H1 (cell line): ENCODE results near the gene CYP2W1.

Experiments
- CBX5 ChIP-seq: fragments of 300-800, 300-1000 bp; sonication (generic); IDR thresholded peaks from 2 replicates; pipeline ENCODE4 v1.7.1; 2016; ENCODE audit warnings: antibody characterized with exemption, low read length, low read depth
- CTCF ChIP-seq, 3 experiments: IDR thresholded peaks; 1 replicate in 2 of 3; 2 replicates in 1 of 3; pipeline versions ENCODE4 v1.5.1 to v1.6.1; 2011; ENCODE audit warnings: low read length in 3 of 3, mild to moderate bottlenecking in 3 of 3, inconsistent platforms in 2 of 3, low read depth in 1 of 3, moderate library complexity in 1 of 3; ENCODE audit not compliant: insufficient read depth in 1 of 3; ENCODE audit errors: control extremely low read depth in 1 of 3
- E2F6 ChIP-seq: IDR thresholded peaks from 2 replicates; pipeline ENCODE4 v1.6.1; 2012; ENCODE audit warnings: inconsistent platforms
- EZH2 ChIP-seq: fragments of 200-600 bp; sonication (generic); IDR thresholded peaks from 2 replicates; pipeline ENCODE4 v1.7.1; 2012; ENCODE audit warnings: low read depth, mild to moderate bottlenecking, moderate library complexity, low read length, inconsistent platforms; ENCODE audit not compliant: severe bottlenecking
- POLR2AphosphoS5 ChIP-seq: IDR thresholded peaks from 2 replicates; pipeline ENCODE4 v1.6.1; 2011; ENCODE audit warnings: low read depth, low read length
- POU5F1 ChIP-seq: IDR thresholded peaks from 2 replicates; pipeline ENCODE4 v1.6.1; 2011; ENCODE audit warnings: low read depth, mild to moderate bottlenecking, low read length, moderate library complexity
- RFX5 ChIP-seq: IDR thresholded peaks from 2 replicates; pipeline ENCODE4 v1.6.1; 2011; ENCODE audit warnings: low read depth, low read length, improper control_type of control experiment, borderline replicate concordance
- SIN3A ChIP-seq, 2 experiments: IDR thresholded peaks in 1 of 2; conservative IDR thresholded peaks in 1 of 2; 2 replicates each; pipeline ENCODE4 v1.6.1; 2011 to 2012; ENCODE audit warnings: low read length in 2 of 2, improper control_type of control experiment in 1 of 2, low read depth in 1 of 2, mild to moderate bottlenecking in 1 of 2
- SP2 ChIP-seq: IDR thresholded peaks from 2 replicates; pipeline ENCODE4 v1.6.1; 2012; ENCODE audit warnings: mild to moderate bottlenecking, low read length, inconsistent platforms
- SRF ChIP-seq: IDR thresholded peaks from 2 replicates; pipeline ENCODE4 v1.6.1; 2011; ENCODE audit warnings: mild to moderate bottlenecking, low read depth, low read length, moderate library complexity
- TCF12 ChIP-seq: IDR thresholded peaks from 2 replicates; pipeline ENCODE4 v1.6.1; 2011; ENCODE audit warnings: low read depth, mild to moderate bottlenecking, low read length
- USF2 ChIP-seq: IDR thresholded peaks from 2 replicates; pipeline ENCODE4 v1.6.1; 2011; ENCODE audit warnings: low read length, improper control_type of control experiment
- YY1 ChIP-seq: IDR thresholded peaks from 2 replicates; pipeline ENCODE4 v1.6.1; 2011; ENCODE audit warnings: low read depth, mild to moderate bottlenecking, low read length

GRCh38 chr7:988963-989529 is 6.1 kb downstream of the CYP2W1 start:
- TF ChIP-seq POLR2AphosphoS5 (no peak), CTCF (IDR thresholded peaks at IDR 0.05; ENCODE audit: control extremely low read depth in 1 of 3, insufficient read depth in 1 of 3, low read depth in 1 of 3, low read length in 3 of 3) (no peak), USF2 (no peak), POU5F1 (no peak), E2F6 (no peak), SIN3A (conservative IDR thresholded peaks at IDR 0.05 in 1 of 2, IDR thresholded peaks at IDR 0.05 in 1 of 2; ENCODE audit: low read depth in 1 of 2, low read length in 2 of 2) (no peak), SP2 (no peak), YY1 (no peak), CBX5 (no peak), EZH2 (no peak), TCF12 (no peak), RFX5 (no peak), SRF (no peak)
